Activated CD4-positive, alpha-beta T cell treated with anti-CD3 and anti-CD28 coated beads for 1 hour (primary cell): ENCODE data around the gene FLNB.

ENCODE experiments used
- DNase-seq: peaks from one replicate; pipeline ENCODE4 v3.0.0-alpha.2; 2020

FLNB gene

DNA sequence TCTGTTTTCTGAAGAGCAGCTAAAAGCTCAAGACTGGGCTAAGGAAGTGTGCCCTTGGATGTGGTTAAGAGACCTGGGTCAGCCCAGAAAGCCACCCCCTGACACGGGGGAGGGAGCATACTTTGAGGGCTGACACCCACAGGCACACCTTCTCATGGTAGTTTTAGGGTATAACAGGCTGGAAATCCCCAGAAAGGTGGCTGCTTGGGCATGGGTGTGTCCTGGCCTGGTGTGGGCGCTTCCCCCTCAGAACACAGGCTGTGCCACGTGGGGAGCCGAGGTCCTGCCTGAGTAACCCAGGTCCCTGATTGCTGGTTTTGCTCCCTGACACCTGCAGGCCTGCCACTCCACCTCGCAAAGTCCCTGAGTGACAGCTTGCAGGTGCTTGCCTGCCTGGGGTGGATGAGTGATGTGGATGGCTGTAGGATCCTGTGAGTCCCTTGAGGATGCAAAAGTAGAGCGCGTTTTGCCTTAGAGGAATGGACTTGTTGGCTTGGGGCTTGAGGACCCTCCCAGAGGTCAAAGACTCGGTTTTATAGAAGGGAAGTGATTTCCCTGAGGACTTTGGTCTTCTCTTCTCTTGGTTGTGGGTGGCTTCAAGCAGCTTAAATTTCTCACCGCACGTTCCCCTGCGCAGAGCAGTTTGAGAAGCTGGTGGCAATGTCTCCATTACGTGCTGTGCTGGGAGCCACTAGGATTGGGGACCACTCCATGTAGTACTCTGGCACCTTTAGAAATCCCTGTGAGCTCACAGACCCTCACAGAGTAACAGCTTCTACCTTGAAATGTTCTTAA, 108.1 kb downstream of the FLNB start:
- peak; percentile 11 for DNase-seq

DNA sequence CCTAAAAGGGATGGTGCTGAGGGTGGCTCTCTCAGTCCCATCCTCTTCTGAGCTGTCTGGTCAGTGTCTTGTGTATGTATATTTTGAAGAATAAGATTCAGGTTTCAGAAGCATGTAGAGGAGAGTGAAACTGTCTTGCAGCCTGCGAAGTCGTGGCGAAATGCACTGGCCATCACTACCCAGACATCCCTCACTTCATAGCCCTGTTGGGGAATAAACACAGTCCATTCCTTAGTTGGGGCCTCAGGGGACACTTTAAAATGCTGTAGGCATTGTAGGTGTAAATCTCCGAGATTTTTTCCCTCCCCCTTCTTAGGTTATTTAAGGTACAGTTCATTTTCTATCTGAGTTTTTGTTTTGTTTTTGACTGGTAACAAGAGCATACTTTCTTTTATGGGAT, 108.8 kb downstream of the FLNB start:
- no peak for DNase-seq

DNA sequence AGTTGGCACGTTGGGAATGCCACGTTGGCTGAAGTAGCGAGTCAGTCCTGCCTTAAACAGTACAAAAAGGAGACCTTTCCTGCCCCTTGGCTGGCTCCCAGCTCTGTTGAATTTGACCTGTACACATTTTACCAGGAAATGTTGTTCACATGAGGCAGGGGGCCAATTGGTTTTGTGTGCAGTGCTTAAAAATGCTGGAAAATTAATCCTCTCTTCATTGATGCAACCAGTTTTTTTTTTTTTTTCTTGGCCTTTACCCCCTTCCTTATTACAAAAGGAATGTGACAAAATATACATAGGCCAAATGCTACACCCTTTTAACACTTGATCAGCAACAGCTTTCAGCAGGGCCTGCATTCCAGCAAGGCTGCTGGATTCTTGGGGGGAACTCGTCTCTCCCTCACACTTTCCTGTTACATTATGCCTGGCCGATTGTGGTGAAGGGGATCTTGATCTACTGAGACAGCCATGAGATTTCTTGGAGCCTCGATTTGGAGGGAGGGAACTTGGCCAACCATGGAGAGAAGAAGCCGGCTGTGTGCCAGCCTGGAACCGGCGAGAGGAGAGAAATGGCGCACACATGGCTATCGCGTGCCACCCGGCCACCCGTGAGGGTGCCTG, 109.4 kb downstream of the FLNB start:
- DNase-seq, result no peak

DNA sequence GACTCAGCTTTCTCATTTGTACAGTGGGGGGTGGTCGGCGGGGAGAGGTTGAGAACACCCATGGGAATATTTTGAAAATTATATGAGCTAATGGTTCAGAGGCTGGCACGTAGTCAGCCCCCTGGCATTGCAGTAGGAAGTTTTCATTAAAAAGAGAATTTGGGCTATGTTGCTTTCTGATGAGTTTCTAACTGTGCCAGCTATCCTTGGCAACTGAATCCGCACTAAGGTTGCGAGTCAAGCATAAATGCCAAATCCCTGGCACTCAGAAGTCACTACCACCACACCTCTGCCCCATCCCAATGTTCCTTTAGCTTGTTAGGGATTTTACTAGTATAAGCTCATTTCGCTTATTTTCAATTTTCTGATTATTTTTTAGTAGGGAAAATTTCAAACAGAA, 111.0 kb downstream of the FLNB start:
- no peak for DNase-seq

DNA sequence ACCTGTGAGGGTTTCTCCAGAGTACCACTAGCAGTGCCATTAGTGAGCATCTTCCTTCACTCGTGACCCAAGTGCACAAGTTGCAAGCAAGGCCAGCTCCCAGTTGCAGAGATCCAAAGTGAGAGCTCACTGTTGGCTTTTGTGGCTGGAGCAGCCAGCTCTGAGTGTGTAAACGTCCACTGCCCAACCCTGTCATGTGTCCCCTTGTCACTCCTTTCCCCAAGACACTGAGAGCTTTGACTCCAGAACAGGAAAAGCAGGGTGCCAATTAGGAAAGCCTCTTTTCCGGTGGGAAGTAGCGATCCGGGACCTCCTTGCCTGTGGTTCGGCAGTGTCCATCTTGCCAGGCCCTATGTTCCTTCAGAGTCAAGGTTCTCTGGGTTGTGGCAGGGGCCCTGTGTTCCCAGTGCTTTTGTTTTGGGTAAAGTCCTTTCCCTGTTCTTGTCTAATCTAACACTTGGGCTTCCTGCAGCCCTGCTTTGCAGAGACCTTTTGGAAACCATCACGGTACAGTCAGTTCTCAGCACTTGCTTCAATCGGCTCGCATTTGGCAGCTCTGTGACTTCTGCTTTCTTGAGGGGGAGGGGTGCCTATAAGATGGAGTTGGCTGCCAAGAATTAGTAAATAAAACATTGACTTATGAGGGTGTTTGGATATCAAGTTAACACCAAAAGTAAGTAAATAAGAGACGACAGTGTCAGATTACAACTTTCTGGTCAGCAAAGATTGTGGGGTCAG, 112.0 kb downstream of the FLNB start:
- DNase-seq, result no peak

DNA sequence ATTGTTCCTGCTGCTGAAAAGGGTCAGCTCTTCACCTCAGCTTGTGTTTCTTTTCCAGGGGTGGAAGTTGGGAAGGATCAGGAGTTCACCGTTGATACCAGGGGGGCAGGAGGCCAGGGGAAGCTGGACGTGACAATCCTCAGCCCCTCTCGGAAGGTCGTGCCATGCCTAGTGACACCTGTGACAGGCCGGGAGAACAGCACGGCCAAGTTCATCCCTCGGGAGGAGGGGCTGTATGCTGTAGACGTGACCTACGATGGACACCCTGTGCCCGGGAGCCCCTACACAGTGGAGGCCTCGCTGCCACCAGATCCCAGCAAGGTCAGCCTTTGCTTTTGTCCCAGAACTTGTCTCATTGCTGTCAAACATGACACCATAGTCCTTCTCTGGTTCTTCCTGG, 113.0 kb downstream of the FLNB start:
- DNase-seq, result no peak

DNA sequence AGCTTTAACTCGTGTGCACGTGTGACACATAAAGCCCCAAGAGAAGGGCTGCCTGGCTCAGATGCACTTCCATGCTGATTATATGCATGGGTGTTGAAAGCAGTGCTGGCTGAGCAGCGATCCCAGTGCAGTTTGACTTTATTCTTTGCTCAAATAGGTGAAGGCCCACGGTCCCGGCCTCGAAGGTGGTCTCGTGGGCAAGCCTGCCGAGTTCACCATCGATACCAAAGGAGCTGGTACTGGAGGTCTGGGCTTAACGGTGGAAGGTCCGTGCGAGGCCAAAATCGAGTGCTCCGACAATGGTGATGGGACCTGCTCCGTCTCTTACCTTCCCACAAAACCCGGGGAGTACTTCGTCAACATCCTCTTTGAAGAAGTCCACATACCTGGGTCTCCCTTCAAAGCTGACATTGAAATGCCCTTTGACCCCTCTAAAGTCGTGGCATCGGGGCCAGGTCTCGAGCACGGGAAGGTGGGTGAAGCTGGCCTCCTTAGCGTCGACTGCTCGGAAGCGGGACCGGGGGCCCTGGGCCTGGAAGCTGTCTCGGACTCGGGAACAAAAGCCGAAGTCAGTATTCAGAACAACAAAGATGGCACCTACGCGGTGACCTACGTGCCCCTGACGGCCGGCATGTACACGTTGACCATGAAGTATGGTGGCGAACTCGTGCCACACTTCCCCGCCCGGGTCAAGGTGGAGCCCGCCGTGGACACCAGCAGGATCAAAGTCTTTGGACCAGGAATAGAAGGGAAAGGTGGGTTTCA, 114.9 kb downstream of the FLNB start:
- DNase-seq, result no peak

DNA sequence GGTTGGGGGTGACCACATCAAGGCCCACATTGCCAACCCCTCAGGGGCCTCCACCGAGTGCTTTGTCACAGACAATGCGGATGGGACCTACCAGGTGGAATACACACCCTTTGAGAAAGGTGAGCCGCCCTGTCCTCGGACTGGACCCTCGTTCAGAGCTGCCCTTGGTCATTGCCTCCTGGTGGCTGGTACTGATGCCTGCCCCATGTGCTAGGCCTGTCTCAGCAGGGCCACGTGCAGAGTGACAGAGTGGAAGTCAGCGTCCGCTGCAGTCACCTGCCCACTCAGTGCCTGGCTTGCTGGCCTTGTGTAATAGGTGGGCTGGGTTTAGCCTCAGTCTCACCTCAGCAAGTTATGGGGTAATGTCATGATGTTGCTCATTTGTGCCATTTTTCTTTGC, 116.2 kb downstream of the FLNB start:
- DNase-seq, result no peak

DNA sequence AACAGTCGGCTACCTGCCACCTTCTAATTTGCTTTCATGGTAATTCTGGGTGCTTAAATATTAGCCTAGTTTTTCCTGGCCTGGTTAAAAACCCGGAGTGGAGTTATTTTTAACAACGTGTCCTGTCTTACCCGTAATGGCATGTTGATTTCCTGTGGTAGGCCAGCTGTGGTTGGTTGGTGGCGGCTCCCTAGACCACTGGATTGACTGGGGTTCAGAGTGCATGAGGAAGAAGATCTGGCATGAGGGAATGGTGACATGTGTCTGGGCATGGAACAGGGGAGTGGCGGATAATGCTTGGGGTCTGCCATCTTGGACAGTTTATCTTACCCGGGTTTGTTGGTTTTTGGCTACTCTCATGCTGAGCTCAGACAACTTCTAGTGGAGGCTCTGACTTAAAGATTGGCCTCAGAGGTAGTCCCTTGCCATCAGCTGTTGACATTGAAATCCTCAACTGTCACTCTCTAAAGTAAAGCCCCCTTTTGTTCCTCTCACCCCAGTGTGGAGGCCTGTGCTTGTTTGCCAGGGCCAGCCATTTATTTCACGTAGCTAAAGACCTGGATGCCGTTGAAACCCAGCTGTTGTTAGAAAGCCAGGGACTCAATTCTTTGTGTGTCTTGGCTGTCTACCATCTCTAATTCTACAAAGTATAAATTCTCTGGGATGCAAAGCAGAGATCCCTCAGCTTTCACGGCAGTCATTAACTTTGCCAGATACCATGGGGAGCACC, 121.0 kb downstream of the FLNB start:
- no peak for DNase-seq

DNA sequence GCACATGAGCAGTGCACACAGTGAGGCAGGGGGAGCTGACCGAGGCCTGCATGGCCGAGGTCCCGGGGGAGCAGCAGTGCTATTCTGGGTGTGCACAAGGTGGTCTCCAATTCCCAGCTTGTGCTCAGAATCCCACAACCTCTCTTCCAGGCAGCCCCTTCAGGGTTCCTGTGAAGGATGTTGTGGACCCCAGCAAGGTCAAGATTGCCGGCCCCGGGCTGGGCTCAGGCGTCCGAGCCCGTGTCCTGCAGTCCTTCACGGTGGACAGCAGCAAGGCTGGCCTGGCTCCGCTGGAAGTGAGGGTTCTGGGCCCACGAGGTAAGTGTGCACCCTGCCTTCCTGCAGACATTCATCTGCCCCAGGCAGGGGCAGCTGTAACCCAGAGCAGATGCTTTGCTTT, 122.4 kb downstream of the FLNB start:
- DNase-seq, result no peak

DNA sequence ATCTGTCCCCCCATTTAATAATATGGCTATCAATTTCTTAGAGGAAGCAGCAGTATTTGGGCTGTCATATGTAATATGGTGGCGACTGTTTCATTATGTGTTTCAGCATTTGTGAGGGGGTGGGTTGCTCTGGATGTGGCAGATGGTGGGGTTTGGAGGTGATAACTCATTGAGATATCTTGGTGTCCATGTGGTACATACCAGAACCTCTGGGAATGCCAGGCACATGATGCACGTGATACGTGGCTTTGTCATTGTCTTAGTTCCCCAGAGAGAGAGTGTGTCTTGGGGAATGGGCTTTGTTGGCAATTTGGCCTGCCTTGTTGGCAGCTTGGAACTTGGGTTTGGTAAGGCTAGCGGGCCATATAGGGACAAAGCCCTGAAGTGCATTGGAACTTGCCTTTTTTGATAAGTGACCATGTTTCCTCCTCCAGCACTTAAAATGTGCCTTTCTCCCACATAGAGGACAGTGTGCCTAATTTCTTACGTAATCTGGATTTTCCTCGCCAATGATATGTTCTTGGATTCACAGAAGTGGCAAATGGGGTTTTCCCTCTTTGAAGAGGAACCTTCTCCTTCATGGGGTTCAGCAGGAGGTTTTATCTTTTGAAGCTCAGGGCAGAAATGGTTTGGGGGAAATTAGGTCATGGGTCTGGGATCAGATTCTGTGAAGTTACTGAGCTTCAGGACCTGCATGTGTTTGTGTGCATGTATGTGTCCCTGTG, 123.0 kb downstream of the FLNB start:
- no peak for DNase-seq

DNA sequence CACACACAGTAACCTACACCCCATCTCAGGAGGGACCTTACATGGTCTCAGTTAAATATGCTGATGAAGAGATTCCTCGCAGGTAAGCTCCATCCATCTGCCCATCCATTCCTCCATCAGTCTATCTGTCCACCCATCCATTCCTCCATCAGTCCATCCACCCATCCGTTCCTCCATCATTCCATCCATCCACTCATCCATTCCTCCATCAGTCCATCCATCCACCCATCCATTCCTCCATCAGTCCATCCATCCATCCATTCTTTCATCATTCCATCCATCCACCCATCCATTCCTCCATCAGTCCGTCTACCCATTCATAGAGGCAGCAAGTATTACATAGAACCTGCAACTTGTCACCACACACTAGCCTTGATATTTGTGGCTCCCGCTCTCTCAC, 124.6 kb downstream of the FLNB start:
- no peak for DNase-seq

DNA sequence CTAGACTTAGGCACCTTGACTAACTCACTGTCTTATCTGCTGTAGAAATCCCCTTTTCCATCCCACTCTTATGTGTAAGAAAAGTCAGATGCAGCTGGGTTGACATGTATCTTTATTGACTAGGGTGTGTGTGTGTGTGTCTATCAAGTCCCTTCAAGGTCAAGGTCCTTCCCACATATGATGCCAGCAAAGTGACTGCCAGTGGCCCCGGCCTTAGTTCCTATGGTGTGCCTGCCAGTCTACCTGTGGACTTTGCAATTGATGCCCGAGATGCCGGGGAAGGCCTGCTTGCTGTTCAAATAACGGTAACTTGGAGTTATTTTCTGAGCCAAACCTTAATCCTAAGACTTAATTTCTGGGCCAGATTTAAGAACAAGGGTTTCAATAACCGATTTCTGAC, 126.2 kb downstream of the FLNB start:
- DNase-seq, result no peak

DNA sequence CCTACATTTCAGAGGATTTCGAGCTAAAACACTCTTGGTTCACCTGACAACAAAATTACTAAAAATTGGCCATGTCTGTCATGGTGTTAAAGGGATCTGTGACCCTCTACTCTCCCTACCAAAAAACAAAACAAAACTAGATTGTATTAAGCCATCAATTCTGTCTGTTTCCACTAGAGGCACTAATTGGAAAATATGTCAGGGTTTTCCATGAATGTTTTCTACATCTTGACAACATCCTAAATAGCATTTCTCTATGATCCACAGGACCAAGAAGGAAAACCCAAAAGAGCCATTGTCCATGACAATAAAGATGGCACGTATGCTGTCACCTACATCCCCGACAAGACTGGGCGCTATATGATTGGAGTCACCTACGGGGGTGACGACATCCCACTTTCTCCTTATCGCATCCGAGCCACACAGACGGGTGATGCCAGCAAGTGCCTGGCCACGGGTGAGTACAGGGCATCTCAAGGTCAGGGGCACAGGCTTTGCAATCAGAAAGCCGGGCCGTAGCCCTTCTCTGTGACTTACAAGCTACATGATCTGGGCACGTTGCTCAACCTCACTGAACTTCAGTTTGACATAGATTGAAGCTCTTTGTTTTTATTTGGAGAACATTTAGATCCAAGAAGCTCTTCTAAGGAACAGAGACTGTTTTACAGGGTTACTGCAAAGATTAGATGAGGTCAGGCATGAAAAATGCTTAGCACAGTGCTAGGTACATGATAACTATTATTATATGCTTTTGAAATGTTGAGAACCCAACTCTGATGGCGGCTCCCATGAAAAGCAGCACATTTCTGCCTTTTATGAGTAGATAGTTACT, 127.7 kb downstream of the FLNB start:
- no peak for DNase-seq

DNA sequence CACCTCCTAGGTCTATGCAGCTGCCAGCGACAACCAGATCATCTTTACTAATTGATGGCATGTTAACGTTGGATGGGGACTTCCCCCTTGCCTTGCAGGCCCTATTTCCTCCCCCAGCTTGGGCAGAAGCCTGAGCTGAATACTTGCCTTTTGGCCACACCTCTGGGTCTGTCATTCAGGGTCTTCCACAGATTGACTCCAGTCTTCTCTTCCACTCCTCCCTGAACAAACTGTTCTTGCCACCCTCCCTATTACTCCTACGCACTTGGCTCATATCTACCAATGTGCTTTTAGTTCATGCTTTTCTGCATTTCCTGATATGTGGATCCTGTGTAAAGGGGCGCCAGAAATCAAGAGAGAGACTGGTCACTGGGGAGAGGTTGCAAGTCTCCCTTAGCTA, 129.1 kb downstream of the FLNB start:
- DNase-seq, result no peak

DNA sequence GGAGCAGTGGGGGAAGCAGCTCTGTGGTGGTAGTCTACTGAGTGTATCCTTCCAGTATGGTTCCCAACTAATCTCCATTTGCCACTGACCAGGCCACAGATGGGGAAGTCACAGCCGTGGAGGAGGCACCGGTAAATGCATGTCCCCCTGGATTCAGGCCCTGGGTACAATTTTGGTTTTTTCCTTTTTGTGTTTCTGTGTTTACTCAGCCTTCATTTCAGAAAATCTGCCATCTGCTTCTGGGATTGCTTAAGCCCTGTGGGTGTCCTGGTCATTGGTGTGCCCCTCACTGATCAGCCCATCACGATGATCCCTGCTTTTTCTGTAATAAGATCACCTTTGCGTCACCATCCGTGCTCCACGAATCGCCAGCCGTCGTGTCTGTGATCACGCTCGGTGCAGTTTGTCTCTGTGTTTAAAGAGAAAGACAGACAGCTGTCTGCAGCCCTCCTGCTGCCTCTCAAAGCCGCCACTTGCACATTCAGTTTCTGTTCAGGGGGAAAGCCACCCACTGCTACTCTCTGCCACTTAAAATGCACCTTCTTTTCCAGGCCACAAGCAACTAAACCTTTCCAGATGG, 133.6 kb downstream of the FLNB start:
- DNase-seq, result no peak

DNA sequence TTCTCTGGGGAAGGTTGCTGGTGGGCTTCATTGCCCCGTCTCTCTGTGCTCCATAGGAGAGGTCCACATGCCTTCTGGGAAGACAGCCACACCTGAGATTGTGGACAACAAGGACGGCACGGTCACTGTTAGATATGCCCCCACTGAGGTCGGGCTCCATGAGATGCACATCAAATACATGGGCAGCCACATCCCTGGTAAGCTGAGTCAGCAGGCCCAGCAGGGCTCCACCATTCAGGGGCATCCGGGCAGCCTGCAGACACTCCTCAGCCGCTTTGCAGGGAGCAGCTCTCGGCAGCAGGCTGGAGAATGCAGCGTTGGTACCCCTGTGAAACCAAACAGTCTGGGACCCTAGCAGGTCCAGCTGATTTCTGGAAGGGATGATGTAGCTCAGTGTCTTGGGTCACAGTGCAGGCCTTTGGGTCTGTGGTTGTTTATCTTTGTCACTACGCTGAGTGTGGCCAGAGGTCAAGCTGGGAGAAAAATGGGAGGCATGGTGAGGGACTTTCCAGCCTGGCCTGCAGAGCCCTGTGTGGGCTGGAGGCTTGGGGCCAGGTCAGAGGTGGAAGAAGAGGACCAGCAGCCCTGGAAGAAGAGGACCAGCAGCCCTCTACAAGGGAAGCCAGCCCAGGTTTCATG, 135.3 kb downstream of the FLNB start:
- DNase-seq, result no peak

DNA sequence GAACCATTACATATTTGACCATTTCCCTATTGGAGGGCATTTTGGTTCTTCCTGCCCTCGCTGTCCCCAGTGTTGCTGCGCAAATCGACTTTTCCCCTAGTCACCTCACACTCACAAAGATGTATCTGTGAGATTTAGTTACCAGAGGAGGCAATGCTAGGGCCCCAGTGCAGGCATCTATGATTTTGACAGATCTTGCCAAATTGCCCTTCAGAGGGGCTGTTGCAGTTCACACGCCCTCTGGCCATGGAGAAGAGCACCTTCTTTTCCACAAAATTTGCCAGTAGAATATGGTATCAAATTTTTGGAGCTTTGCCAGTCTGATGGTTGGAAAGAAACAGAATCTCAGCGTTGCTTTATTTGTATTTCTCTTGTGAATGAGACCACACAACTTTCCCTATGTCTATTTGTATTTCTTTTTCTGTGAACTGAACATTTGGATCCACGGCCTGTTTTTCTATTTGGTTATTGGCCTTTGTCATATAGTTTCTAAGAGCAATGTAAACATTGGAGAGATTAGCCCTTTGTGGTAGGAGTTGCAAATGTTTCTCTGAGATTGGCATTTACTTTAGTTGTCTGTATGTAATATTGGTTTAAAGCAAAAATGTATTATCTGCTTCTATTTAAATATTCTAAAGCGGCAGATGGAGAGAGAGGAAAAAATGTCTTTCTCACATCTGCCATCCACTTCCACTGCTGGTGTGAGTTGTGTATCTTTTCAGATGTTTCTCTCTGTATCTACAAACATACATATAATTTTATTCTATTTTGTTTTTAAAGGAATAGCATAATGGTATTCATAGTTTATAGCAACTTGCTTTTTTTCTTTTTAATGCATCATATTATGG, 136.5 kb downstream of the FLNB start:
- DNase-seq, result no peak

DNA sequence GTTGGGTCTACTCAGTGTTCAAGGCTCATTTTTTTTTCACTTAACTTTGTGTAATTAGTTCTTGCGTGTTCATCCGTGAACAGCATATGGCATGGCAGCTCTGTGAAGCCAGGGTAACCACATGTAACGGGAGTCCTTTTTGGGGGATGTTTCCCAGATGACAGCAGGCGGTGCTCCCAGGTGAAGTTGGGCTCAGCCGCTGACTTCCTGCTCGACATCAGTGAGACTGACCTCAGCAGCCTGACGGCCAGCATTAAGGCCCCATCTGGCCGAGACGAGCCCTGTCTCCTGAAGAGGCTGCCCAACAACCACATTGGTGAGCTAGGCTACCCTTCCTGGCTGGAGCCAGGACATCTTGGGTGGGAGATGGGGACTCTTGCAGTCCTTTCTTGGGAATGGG, 139.8 kb downstream of the FLNB start:
- DNase-seq, result no peak
